GM13976 (cell line): Measurements from ENCODE around the gene REPS2.

Experiments
- DNase-seq: peaks from one replicate; pipeline ENCODE4 v3.0.0; 2012; ENCODE audit warnings: low spot score
- CTCF ChIP-seq: IDR thresholded peaks from 2 replicates; pipeline ENCODE4 v1.5.1; 2012; ENCODE audit warnings: borderline replicate concordance, mild to moderate bottlenecking; ENCODE audit not compliant: insufficient read depth; ENCODE audit errors: extremely low read depth, missing control alignments, control extremely low read depth
- in situ Hi-C: fragments of 300-500 bp; cut with MboI; formaldehyde crosslinking; loops from one replicate; pipeline ENCODE4 v1.12.0; 2022; ENCODE audit warnings: low sequenced_read_pairs, mixed read lengths, inconsistent platforms; ENCODE audit not compliant: unreplicated experiment

REPS2 gene

DNA sequence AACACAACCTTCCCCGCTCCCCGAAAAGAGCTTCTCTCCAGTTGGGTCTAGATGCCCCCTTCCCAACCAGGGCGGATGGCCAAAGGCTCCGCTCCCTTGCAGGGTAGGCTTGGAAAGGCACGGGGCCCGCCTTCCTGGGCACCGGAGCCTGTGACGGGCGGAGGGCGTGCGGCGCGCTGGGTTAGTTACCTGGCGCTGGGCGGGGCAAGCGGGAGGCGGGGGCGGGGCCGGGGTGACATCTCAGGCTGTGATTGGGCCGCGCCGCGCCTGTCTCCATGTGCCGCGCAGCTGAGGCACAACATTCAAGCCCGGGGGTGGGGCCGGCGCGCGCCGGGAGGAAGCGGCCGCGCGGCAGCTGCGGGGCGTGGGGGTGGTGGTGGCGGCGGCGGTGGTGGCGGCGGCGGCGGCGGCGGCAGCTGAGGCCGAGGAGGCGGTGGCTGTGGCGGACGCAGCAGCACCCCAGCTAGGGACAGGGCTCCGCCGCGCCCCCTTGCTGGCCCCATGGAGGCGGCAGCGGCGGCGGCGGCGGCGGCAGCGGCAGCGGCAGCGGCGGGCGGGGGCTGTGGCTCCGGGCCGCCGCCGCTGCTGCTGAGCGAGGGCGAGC lies at the start of gene REPS2:
Gene REPS2 (plus strand): TSS at position 298 of the 604 bp plus-strand sequence. CDS start 204 bp downstream, at position 502.
- DNase-seq, result peak; percentile 85
- no peak for TF ChIP-seq CTCF
- in situ Hi-C loops, result no loop called here

- in situ Hi-C loops, result no loop called here
- TF ChIP-seq CTCF, result no peak
- no peak for DNase-seq
Measured at GRCh38 chrX:16897445-16897844, 49.0 kb upstream of the REPS2 start.

GRCh38 chrX:16903274-16904022 lies 43.0 kb upstream of the REPS2 start:
- in situ Hi-C loops, result no loop called here
- no peak for DNase-seq

DNA sequence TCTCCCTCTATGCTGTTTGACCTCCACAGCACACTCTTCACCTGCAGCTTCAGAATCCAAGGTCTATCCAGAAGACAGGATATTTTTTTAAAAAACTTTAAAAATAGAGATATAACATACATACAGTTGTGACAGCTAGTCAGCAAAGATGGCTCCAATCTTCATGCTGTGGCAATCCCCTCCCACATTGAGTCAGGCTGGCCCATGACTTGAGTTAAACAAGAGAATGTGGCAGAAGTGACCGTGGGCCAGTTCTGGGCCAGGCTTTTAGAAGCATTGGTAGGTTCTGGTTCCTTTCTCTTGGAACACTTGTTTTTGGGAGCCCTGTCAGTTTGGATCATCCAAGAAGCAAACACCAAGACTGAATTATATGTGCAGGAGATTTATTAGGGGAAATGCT lies 36.1 kb upstream of the REPS2 start:
- in situ Hi-C loops, result no loop called here
- DNase-seq, result no peak

More at GRCh38 chrX:16903274-16904022, 43.0 kb upstream of the REPS2 start:
- TF ChIP-seq CTCF, result no peak

DNA sequence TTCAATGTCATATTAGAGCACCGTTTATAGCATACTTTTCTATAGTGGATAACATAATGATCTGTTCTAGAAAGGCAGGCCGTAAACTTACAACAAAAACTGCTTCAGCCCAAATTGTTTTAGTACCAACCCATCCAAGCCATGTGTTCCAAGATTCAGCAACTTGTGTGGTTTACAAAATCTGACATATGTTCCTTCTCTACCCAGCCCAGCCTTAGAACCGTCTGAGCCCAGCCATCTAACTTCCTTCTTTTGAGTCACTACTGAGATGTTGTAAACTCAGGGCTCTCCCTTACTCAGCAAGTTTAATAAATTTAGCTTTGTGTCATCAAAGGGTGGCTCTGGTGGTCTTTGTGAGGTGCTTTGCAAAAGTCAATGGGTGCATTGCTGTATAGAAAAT lies 32.4 kb upstream of the REPS2 start:
- in situ Hi-C loops, result no loop called here
- TF ChIP-seq CTCF, result no peak
- DNase-seq, result no peak

More for the DNA sequence above, 36.1 kb upstream of the REPS2 start:
- TF ChIP-seq CTCF, result no peak

GRCh38 chrX:16916561-16916960 lies 29.9 kb upstream of the REPS2 start:
- no peak for TF ChIP-seq CTCF
- in situ Hi-C loops, result no loop called here
- DNase-seq, result no peak

- in situ Hi-C loops, result no loop called here
- no peak for TF ChIP-seq CTCF
- DNase-seq, result no peak
Measured at GRCh38 chrX:16917120-16917519, 29.3 kb upstream of the REPS2 start.
